Measurements from ENCODE around the gene ACP6.
"Not testable (repeated sequence)": the region's sequence is repeated elsewhere in the genome, so short reads cannot be mapped to it uniquely, and the experiment has no call there.

ACP6 gene

DNA sequence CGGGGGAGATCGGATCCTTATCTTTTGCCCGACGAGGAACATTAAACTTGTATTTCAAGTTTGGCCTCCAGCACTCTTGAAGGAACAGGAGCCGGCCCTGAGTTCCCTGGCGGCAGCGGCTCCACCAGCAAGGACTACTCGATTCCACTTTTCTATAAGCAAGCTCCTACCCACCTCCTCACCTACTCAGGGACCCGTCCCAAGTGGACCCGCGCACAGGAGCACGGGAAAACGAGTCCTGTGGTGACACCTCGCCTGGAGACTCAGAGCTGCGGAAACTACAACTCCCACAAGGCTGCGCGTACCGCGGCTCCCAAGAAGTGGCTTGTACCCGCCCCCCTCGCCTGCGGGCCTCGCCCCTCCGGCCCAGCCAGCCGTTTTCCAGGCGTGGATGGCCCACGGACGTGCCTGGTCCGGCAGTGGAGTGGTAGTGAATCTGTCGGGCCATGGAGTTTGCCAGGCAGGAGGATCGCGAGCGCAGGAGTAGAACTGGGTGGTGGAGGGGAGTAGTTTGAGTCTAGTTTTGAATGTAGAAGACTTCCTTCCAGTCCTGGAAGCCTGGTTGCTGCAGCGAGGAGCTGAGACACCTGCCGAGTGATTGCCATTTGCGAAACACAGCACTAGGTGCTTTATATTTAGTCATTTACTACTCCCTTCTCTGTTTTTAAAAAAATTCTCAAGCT, at the start of gene ACP6:
ACP6 (minus strand) TSS at position 206 of the 683 bp plus-strand sequence. CDS start 476 bp downstream, outside the sequence.
- peak; percentile 63 to 66 for DNase-seq (ENCODE audit: low read depth in 2 of 2)

DNA sequence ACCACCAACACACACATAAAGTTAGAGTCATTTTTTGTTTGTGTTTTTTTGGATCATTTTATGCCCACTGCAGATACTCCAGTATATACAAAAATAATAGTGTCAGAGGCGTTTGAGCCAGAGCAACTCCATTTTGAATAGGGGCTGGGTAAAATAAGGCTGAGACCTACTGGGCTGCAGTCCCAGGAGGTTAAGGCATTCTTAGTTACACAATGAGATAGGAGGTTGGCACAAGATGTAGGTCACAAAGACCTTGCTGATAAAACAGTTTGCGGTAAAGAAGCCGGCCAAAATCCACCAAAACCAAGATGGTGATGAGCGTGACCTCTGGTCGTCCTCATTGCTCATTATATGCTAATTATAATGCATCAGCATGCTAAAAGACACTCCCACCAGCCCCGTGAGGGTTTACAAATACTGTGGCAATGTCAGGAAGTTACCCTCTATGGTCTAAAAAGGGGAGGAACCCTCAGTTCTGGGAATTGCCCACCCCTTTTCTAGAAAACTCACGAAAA, 49.4 kb upstream of the ACP6 start:
- no peak for DNase-seq (ENCODE audit: low read depth in 2 of 2)

DNA sequence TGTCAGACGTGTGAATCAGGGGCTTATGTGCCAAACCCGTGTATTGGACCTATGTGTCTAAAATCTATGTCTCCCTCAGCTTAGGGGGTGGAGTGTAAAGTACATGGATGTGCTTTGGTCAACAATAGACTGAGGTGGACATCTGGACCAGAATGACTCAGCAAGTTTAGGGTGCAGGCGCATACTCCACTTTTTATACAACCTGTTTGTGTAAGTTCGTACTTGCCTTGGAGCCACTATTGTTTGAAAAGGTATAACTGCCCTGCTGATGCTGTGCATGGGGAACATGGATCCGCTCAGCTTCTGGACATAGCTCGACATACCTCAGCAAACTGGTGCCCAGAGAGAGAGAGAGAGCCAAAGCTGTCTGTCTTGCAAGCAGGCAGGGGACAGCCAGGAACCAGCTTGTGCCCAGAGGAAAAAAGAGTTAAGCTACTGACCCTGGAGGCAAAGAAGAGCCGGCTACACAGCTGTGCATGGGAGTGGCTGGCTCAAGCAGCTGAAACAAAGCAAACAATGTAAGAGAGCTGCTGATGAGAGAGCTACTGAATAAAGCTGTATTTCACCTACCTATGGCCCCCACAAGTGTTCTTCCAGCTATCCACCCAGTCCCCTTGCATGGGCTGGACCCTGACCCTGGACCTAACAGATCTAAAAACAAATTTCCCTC, 48.8 kb upstream of the ACP6 start:
- no peak for DNase-seq (ENCODE audit: low read depth in 2 of 2)

DNA sequence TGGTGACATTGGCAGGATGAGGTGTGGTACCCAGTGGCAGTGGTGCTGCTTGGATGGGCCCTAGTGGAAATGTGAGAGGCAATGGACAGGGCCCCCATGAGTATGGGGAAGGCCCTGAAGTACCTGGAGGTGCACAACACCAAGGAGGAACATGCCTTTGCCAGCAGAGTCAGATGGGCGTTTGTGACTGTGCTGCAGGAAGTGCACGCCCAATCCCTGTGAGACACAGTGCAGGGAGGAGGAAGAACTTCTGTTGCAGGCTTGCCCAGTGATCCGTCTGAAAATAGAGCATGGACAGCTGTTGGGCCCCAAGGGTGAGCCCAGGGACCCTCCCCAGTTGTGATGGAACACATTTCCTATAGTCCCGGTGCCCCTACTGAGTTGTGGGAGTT, 47.4 kb upstream of the ACP6 start:
- DNase-seq (ENCODE audit: low read depth in 2 of 2), result no peak

DNA sequence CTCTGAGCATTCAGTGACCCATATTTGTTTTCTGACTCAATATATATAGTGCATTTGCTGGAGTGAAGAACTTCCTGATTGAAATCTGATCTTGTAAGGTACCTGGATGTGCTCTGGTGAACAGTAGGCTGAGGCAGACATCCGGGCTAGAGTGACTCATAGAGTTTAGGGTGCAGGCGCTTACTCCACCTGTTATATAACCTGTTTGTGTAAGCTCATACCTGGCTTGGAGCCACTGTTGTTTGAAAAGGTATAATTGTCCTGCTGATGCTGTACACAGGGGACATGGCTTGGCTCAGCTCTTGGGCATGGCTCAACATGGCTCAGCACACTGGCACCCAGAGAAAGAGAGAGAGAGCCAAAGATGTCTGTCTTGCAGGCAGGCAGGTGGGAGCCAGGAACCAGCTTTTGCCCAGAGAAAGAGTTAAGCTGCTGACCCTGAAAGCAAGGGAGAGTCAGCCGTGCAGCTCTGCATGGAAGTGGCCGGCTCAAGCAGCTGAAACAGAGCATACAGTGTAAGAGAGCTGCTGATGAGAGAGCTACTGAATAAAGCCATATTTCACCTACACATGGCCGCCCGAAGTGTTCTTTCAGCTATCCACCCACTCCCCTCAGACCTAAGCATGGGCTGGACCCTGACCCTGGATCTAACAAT, 46.9 kb upstream of the ACP6 start:
- no peak for DNase-seq (ENCODE audit: low read depth in 2 of 2)

DNA sequence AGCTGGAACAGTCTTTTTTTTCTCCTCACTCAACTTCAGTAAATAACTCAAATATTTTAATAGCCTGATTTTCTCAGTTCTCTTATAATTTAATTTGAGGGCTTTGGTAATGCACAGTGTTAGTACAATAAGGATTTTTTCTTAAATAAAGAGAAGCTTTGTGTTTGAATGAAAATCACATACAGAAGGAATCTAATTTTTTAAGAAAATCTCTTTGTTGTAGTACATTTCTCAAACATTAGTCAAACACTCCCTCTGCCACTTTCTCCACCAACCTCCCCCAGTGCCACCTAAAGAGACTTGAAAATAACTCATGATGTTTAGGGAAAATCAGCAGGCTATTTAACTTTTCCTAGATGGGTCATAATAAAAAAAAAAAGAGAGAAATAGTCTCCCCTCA, 42.3 kb upstream of the ACP6 start:
- no peak for DNase-seq (ENCODE audit: low read depth in 2 of 2)

DNA sequence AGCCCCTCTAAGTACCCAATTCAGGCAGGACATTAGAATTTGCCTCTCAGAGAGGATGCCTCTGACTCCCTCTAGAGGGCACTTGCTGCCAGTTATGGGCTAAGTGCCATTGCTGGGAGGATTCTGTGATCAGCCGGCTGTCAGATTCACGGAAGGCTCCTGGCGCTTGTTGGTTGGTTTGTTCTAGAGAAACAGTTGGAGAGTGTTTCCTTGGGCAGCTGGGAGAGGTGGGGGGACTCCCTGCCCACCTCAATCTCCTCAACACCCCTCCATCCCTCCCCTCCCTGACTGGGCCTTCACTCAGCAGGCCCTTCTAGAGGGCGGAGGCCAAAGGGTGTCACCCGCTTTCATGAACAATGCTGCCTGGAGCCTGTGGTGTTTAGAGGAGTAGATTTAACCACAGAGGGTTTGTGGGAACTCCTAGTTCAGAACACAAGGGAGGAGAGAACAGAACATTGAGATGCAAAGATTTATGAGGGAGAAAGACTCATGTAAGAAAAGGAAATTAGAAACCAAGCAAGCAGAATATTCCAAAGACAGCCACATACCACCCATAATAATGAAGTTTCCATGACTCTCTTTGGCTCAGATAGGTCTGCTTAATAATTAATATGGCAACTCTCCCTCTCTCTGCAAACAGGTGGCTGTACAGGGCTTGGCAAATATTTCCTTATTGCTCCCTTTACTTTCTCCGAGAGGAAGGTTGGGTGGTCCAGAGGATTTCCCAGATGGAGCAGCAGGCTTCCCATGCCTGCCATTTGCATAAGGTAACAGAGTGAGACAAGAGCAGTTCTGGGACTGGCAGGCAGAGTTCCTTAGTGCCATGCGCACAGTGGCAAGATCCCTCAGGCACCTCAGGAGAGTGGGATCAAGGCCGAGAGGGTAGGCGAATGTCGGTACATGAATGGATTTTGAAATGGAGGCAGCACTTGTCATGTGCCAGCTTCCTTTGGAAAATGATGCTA, 30.0 kb upstream of the ACP6 start:
- peak; percentile 7 to 17 for DNase-seq (ENCODE audit: low read depth in 2 of 2)

DNA sequence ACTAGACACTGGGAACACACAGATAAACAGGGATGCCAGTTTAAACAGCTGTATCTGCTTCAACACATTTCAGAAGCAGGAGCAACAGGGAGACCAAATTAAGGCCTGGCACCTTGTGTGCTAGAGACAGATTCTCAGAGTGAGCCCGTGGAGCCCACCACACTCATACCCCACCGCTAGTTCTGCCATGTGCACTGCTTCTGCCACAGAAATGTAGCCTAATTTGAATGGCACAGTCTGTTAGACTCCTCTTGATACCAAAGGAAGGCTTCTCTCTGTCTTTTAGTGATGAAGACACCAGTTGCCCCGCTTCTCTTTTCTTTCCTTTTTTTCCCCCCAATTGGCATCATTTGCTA, 29.3 kb upstream of the ACP6 start:
- DNase-seq (ENCODE audit: low read depth in 2 of 2), result no peak

DNA sequence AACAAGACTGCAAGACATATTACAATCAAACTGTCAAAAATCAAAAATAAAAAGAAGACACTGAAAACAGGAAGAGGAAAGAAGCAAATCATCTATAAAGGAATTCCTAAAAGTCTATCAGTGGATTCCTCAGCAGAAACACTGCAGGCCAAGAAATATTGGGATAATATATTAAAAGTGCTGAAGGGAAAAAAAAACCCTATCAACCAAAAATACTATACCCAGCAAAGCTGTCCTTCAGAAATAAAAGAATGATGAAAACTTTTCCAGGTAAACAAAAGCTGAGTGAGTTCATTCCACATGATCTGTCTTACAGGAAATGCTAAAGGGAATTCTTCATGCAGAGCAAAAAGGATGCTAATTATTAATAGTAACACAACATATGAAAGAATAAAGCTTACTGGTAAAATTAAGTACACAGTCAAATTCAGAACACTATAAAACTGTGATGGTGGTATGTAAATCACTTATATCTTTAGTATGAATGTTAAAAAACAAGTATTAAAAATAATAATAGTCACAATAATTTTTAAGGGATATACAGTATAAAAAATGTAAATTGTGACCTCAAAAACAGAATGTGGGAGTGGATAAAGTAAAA, 12.9 kb upstream of the ACP6 start:
- DNase-seq (ENCODE audit: low read depth in 2 of 2), result no peak

DNA sequence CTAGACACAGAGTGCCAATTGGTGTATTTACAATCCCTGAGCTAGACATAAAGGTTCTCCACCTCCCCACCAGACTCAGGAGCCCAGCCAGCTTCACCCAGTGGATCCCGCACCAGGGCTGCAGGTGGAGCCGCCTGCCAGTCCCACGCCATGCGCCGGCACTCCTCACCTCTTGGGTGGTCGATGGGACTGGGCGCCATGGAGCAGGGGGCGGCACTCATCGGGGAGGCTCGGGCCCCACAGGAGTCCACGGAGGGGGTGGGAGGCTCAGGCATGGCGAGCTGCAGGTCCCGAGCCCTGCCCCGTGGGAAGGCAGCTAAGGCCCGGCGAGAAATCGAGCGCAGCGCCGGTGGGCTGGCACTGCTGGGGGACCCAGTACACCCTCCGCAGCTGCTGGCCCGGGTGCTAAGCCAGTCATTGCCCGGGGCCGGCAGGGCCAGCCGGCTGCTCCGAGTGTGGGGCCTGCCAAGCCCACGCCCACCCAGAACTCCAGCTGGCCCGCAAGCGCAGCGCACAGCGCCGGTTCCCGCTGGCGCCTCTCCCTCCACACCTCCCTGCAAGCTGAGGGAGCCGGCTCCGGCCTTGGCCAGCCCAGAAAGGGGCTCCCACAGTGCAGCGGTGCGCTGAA, 10.4 kb upstream of the ACP6 start:
- not testable (repeated sequence) for DNase-seq (ENCODE audit: low read depth in 2 of 2)

DNA sequence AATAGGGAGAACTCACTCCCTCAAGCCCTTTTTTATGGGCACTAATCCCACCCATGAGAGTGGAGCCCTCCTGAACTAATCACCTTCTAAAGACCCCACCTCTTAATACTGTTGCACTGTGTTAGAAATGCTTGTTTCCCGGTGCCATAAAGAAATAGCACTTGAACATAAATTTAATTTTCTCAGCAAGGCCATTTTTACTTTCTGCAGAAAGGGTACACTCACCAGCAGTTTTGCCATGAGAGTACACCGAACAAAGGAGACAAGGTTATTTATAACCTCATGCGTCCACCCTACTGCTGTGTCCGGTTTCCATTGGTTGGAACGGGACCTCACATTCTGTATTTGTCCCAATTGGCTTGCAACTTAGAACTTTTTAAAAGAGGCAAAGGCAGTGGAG, 7.4 kb upstream of the ACP6 start:
- not testable (repeated sequence) for DNase-seq (ENCODE audit: low read depth in 2 of 2)

DNA sequence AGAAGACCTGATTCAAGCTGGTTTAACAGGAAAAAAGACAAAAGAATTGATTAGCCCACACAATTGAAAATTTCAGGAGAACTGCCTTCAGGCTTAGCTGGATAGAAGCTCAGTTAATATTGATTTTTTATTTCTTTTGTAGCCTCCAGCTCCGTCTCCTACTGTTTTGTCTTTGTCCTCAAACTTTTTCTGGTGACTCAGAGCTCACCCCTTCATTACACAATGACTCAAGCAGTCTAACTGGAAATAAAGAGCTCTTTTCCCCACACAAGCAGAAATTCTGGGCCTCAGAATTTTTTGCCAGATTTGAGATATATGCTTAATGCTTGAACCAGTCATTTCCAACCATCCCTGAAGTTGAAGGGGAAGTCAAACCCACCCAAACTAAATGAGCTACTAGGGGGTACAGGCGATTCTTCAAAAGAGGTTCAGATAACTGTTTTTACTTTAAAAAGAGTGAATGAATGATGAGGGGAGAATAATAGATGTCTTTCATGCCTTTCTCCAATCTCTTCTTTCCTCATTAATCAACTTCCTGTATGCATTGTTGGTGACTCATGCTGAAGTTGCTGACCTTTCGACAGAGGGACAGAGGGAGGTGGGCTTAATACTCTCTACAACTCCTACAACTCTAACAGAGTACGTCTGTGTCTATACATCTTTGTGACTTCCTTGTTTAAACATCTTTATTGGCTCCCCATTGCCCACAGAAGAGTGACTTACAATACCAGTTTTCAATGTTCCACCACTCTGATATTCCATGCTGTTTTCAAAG, 6.2 kb upstream of the ACP6 start:
- DNase-seq (ENCODE audit: low read depth in 2 of 2), result no peak

DNA sequence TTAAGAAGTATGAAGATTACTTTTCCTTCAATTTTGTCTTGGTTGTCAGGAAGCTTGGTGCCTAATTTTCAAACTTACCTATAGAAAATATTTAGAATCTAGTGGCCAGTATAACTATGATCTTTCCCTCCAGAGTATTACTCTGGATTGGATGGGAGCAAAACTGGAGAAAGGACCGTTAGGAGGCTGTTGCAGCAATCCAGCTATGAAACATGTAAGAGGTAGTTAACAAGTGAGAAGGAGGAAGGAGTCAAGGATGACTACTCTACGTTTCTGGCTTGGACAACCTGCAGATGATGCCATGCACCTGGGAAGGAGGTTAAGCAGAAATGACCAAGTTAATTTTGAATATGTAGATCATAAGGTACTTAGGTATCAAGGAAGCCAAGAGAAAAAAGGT, 3.5 kb upstream of the ACP6 start:
- DNase-seq (ENCODE audit: low read depth in 2 of 2), result no peak

DNA sequence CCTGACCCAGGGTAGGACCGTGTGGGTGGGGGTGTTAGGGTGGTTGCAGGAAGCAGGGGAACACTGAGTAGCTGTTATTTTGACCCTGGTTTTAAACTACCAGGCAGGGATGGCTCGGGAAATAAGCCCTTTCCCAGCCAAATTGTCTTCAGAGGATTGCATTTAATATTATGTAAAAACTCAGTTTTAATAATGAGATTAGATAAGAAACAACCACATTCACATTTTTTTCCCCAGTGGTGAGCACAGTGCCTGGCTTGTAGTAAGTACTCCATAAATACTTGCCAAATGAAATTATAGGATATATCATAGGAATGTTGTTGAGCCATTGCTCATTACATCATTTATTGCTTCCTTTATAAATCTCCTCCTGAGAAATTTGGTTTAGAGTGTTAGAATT, 3.1 kb upstream of the ACP6 start:
- DNase-seq (ENCODE audit: low read depth in 2 of 2), result no peak

DNA sequence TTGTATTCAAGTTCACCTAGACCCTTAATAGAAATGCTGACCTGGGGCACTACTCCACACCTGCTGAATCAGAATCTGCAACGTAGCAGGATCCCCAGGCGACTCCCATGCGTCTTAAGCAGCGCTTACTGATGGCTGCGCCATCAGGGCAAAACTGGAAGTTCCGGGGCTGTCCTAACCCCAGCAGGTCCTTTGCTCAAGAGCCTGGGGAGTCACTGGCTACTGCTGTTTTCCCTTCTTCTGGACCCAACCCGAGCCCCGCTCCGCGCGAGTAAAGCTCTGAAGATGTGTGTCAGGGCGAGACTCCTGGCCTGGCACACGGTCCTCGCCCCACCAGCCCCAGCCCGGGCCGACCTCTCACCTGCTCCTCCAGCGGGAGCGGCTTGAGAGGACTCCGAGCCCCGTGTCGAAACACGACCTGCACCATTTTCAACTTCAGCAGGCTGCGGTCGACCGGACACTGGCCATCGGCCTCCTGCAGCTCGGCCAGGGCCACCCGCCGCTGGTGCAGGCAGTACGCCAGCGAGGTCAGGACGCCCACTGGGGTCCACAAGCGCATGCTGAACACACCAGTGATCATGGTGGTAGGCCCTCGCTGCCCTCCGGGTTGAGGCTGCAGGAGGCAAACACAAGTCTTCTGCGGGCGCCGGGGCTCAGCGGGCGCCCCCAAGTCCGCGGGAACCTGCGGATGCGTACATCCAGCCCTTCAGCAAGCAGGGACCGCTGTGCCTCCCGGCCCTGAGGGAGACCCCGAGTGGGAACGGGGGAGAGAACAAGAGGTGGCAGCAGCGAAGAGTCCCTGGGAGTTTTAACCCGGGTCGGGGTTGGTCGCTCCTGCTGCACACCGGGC, 630 bp downstream of the ACP6 start:
- DNase-seq (ENCODE audit: low read depth in 2 of 2), result peak in 1 of 2 donors; percentile 13

DNA sequence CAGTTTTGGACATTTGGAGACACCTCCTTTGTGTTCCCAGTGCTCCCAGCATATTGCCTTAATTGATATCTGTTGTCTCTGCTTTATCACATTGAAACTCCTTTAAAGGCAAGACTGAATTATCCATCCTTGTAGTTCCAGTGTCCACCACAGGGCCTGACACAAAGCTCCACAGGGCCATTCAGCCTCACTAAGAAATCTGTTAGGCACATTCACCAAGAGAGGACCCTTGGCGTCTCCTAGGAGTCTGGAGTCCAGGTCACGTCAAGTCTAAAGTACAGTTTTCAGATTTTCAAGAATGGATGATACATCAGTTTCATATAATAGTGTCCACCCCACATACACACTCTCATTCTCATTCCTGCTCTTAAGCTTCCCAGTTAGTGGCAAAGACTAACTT, 4.8 kb downstream of the ACP6 start:
- no peak for DNase-seq (ENCODE audit: low read depth in 2 of 2)

DNA sequence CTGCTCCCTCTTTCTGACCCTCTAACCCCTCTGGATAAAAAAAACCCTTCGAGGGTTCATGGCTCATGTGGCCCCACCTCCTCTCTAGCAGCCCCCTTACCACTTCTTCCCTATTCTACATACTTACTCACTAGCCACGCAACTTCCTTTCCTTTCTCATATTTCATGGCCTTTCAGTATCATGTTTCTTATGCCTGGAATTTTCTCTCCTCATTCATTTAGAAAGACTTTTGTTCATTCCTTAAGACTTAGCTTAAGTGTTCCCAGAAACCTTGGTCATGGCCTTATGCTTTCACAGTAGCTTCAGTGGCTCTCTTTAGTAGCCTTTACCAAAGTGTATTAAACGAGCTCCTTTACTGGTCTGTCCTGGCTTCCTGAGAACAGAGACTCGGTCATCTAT, 6.1 kb downstream of the ACP6 start:
- DNase-seq (ENCODE audit: low read depth in 2 of 2), result no peak

DNA sequence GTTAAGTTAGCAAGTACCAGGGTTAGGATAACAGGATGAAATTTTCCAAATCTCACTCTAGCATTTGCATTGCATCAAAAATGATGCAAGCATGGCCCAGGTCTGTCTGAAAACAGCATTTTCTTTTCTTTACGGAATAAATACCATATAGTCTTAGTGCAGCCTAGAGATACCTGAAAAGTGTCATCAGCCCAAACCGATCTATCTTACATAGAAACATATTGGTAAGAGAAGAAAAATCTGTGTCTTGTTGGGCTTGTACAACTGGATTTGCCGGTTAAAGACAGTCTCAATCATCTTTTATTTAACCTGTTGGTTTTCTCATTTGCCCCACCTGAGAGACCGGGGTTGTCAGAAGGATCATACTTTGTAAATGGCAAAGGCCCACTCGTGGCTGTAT, 15.8 kb downstream of the ACP6 start:
- DNase-seq (ENCODE audit: low read depth in 2 of 2), result no peak

DNA sequence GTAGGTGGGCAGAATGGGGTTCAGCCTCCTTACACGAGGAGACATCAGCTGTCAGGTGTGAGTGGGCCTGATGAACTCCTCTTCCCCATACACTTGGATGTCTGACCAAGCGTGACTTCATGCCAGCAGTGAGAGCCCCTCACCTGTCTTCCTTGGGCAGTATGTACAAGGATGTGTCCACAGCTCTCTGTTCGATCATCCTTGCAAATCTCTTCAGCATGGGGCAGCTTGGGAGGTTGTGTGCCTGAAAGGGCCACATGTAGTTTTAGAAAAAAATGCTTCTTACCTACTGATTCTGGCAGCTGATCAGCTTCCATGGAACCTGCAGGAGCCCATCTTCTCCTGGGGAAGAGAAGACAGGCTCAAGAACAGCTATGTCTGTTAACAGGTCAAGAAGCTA, 18.0 kb downstream of the ACP6 start:
- no peak for DNase-seq (ENCODE audit: low read depth in 2 of 2)

All from stimulated activated CD4-positive, alpha-beta T cell treated with anti-CD3 and anti-CD28 coated beads, Interleukin-1b, Interleukin-23, amount 100 ng/mL, for 1 hour (primary cell).